ENCODE results near the gene APOBR. TPM values are rescaled to one million over a fixed set of nuclear protein-coding genes. Genes with fewer than 3 reads are reported as not detected.
A peak's percentile ranks its signal among the peaks of the same experiment; 100 is the strongest.

APOBR gene
- total and polyA plus RNA-seq, 2 of the 13 experiments (the other 11 are each of a cell fraction or from before 2014, with no cell fraction given) = 0.03 TPM; not detected in 1

DNA sequence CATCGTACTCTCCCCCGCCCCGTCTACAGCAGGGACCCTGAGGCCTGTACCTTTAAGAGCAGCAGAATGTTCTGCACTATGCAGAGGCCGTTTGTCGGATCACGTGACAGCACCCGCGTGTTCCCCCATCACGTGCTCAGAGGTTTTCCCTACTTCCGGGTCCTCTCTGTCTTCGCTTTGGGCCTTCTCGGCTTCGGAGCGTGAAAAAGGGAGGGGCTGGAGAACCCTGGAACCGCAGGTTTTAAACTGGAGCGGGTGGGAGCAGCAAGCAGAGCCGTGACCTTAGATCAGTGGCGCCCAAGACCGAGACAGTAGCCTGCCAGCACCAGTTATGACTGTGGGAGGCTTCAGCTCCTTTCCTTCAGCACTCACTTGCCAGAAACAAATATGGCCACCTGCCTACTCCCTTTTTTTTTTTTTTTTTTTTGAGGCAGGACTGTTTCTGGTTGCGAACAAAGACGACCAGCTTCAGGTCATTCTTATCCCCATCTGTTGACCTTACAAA lies 2.4 kb upstream of the APOBR start, which contains the start of gene CLN3 (continued):
- TF ChIP-seq, protein P1, sequence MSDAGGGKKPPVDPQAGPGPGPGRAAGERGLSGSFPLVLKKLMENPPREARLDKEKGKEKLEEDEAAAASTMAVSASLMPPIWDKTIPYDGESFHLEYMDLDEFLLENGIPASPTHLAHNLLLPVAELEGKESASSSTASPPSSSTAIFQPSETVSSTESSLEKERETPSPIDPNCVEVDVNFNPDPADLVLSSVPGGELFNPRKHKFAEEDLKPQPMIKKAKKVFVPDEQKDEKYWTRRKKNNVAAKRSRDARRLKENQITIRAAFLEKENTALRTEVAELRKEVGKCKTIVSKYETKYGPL (CRISPR knock-in tag; IDR thresholded peaks at IDR 0.05) = no peak
- peak; percentile 100 for TF ChIP-seq RAD51 (IDR thresholded peaks at IDR 0.05; ENCODE audit: borderline replicate concordance)
- TF ChIP-seq RELA (CRISPR knock-in tag; IDR thresholded peaks at IDR 0.05) = no peak; the same call in 1 of the 2 replicates
- TF ChIP-seq GLI4 (CRISPR knock-in tag; IDR thresholded peaks at IDR 0.05; ENCODE audit: borderline replicate concordance) = 0 out of 2 replicates have a peak, but pooled peaks have one; percentile 70
- TF ChIP-seq, protein P2, sequence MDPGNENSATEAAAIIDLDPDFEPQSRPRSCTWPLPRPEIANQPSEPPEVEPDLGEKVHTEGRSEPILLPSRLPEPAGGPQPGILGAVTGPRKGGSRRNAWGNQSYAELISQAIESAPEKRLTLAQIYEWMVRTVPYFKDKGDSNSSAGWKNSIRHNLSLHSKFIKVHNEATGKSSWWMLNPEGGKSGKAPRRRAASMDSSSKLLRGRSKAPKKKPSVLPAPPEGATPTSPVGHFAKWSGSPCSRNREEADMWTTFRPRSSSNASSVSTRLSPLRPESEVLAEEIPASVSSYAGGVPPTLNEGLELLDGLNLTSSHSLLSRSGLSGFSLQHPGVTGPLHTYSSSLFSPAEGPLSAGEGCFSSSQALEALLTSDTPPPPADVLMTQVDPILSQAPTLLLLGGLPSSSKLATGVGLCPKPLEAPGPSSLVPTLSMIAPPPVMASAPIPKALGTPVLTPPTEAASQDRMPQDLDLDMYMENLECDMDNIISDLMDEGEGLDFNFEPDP (CRISPR knock-in tag; conservative IDR thresholded peaks at IDR 0.05) = no peak
- no peak for TF ChIP-seq ZNF546 (CRISPR knock-in tag; conservative IDR thresholded peaks at IDR 0.05)
- no peak; the same call in 1 of the 2 replicates for TF ChIP-seq ZNF761 (CRISPR knock-in tag; conservative IDR thresholded peaks at IDR 0.05)
- TF ChIP-seq RXRB (CRISPR knock-in tag; IDR thresholded peaks at IDR 0.05; ENCODE audit: borderline replicate concordance) = peak; percentile 62
- no peak for TF ChIP-seq MED1 (CRISPR knock-in tag; IDR thresholded peaks at IDR 0.05)
- no peak for TF ChIP-seq ZNF296 (CRISPR knock-in tag; conservative IDR thresholded peaks at IDR 0.05)
- TF ChIP-seq, protein P3, sequence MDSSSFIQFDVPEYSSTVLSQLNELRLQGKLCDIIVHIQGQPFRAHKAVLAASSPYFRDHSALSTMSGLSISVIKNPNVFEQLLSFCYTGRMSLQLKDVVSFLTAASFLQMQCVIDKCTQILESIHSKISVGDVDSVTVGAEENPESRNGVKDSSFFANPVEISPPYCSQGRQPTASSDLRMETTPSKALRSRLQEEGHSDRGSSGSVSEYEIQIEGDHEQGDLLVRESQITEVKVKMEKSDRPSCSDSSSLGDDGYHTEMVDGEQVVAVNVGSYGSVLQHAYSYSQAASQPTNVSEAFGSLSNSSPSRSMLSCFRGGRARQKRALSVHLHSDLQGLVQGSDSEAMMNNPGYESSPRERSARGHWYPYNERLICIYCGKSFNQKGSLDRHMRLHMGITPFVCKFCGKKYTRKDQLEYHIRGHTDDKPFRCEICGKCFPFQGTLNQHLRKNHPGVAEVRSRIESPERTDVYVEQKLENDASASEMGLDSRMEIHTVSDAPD (CRISPR knock-in tag; IDR thresholded peaks at IDR 0.05) = 0 out of 2 replicates have a peak, but pooled peaks have one; percentile 25
- TF ChIP-seq, protein P4, sequence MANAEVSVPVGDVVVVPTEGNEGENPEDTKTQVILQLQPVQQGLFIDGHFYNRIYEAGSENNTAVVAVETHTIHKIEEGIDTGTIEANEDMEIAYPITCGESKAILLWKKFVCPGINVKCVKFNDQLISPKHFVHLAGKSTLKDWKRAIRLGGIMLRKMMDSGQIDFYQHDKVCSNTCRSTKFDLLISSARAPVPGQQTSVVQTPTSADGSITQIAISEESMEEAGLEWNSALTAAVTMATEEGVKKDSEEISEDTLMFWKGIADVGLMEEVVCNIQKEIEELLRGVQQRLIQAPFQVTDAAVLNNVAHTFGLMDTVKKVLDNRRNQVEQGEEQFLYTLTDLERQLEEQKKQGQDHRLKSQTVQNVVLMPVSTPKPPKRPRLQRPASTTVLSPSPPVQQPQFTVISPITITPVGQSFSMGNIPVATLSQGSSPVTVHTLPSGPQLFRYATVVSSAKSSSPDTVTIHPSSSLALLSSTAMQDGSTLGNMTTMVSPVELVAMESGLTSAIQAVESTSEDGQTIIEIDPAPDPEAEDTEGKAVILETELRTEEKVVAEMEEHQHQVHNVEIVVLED (CRISPR knock-in tag; IDR thresholded peaks at IDR 0.05; ENCODE audit: borderline replicate concordance) = peak; percentile 82
- no peak for TF ChIP-seq ZNF484 (CRISPR knock-in tag; IDR thresholded peaks at IDR 0.05; ENCODE audit: borderline replicate concordance, low read depth)
- peak; percentile 44; the same call in 1 of the 2 replicates for TF ChIP-seq MIER2 (CRISPR knock-in tag; IDR thresholded peaks at IDR 0.05)
- peak; percentile 76; the same call in 1 of the 2 replicates for TF ChIP-seq ERF (CRISPR knock-in tag; IDR thresholded peaks at IDR 0.05)
- no peak for TF ChIP-seq TCF7 (IDR thresholded peaks at IDR 0.05; ENCODE audit: low read depth)
- TF ChIP-seq SNAI1 (CRISPR knock-in tag; IDR thresholded peaks at IDR 0.05; ENCODE audit: borderline replicate concordance) = peak; percentile 71; the same call in 1 of the 2 replicates
- no peak for TF ChIP-seq RFX5 (IDR thresholded peaks at IDR 0.05; ENCODE audit: low read depth, low read length)
- no peak for TF ChIP-seq NPAS2 (CRISPR knock-in tag; IDR thresholded peaks at IDR 0.05; ENCODE audit: borderline replicate concordance)
- TF ChIP-seq, protein P5, sequence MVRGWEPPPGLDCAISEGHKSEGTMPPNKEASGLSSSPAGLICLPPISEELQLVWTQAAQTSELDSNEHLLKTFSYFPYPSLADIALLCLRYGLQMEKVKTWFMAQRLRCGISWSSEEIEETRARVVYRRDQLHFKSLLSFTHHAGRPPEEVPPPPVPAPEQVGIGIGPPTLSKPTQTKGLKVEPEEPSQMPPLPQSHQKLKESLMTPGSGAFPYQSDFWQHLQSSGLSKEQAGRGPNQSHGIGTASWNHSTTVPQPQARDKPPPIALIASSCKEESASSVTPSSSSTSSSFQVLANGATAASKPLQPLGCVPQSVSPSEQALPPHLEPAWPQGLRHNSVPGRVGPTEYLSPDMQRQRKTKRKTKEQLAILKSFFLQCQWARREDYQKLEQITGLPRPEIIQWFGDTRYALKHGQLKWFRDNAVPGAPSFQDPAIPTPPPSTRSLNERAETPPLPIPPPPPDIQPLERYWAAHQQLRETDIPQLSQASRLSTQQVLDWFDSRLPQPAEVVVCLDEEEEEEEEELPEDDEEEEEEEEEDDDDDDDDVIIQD (CRISPR knock-in tag; IDR thresholded peaks at IDR 0.05; ENCODE audit: low read depth) = no peak
- TF ChIP-seq KMT2B (CRISPR knock-in tag; IDR thresholded peaks at IDR 0.05) = peak; percentile 77; the same call in 1 of the 2 replicates
- TF ChIP-seq ZC3H4 (CRISPR knock-in tag; IDR thresholded peaks at IDR 0.05; ENCODE audit: borderline replicate concordance) = no peak
- TF ChIP-seq, protein P6, sequence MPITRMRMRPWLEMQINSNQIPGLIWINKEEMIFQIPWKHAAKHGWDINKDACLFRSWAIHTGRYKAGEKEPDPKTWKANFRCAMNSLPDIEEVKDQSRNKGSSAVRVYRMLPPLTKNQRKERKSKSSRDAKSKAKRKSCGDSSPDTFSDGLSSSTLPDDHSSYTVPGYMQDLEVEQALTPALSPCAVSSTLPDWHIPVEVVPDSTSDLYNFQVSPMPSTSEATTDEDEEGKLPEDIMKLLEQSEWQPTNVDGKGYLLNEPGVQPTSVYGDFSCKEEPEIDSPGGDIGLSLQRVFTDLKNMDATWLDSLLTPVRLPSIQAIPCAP (CRISPR knock-in tag; IDR thresholded peaks at IDR 0.05; ENCODE audit: low read depth) = no peak
- no peak for TF ChIP-seq SP140L (CRISPR knock-in tag; IDR thresholded peaks at IDR 0.05; ENCODE audit: borderline replicate concordance)

All from HepG2 (cell line).